ENCODE results near the gene ACTL6B.

ACTL6B gene

GRCh38 chr7:100598425-100598824 is 57.8 kb downstream of the ACTL6B start:
- Histone ChIP-seq H3K27ac (no peak overlapping the region), H3K27me3 (peaks cover 30% of the 10 kb centered on the region), H3K9me3 (no peaks in the 10 kb centered on the region), H3K4me3 (ENCODE audit: low read depth in 1 of 2, low read length in 1 of 2) (no peak overlapping the region), H3K36me3 (no peaks in the 10 kb centered on the region), H3K4me1 (ENCODE audit: control insufficient read depth in 1 of 2, insufficient read depth in 1 of 2, low read depth in 1 of 2, low read length in 1 of 2) (peaks cover under 1 to 1% of the 10 kb centered on the region in 2 experiments)
- TF ChIP-seq CTCF (IDR thresholded peaks at IDR 0.05): no peak

- H3K4me1 ChIP-seq (ENCODE audit: control insufficient read depth in 1 of 2, insufficient read depth in 1 of 2, low read depth in 1 of 2, low read length in 1 of 2): no peaks in the 10 kb centered on the region
- no peak overlapping the region for H3K4me3 ChIP-seq (ENCODE audit: low read depth in 1 of 2, low read length in 1 of 2)
- no peak overlapping the region for H3K27ac ChIP-seq
- no peaks in the 10 kb centered on the region for H3K36me3 ChIP-seq
- peaks cover 17% of the 10 kb centered on the region for H3K27me3 ChIP-seq
- no peak for TF ChIP-seq CTCF (IDR thresholded peaks at IDR 0.05)
- no peaks in the 10 kb centered on the region for H3K9me3 ChIP-seq
Observed at GRCh38 chr7:100595188-100595587, 61.1 kb downstream of the ACTL6B start.

Measured in neutrophil (primary cell).